HEK293 (cell line): ENCODE measurements around the gene EXOSC5.

Experiments used
- CTCF ChIA-PET: fragments of 350-600 bp; formaldehyde crosslinking; extraction: SDS; loops from one replicate; lab custom pipeline; 2021; ENCODE audit warnings: antibody characterized with exemption; lab: Yijun Ruan, JAX
- POLR2A ChIA-PET: fragments of 300-600 bp; formaldehyde crosslinking; extraction: SDS; loops from one replicate; lab custom pipeline; 2020; ENCODE audit warnings: antibody characterized with exemption, inconsistent platforms; lab: Yijun Ruan, JAX
- H3K27ac ChIP-seq: fragments of 200-500 bp; sonication (Bioruptor generic); 2 replicates; pipeline ENCODE4 v1.5.1; 2014; ENCODE audit warnings: low read depth, low read length, control low read depth, inconsistent platforms; ENCODE audit errors: extremely low read depth
- H3K36me3 ChIP-seq, 2 experiments: fragments of 200-500 bp in 1 of 2; sonication (Bioruptor generic) in 1 of 2; 1 replicate in 1 of 2; 2 replicates in 1 of 2; pipeline ENCODE4 v1.5.1; 2014 to 2017; ENCODE audit warnings: inconsistent platforms in 2 of 2, low read length in 2 of 2; ENCODE audit not compliant: control insufficient read depth in 2 of 2, insufficient read depth in 1 of 2
- H3K4me1 ChIP-seq: fragments of 200-500 bp; sonication (Bioruptor generic); 2 replicates; pipeline ENCODE4 v1.5.1; 2014; ENCODE audit warnings: mild to moderate bottlenecking, low read length, inconsistent platforms; ENCODE audit not compliant: control insufficient read depth, insufficient read depth
- H3K4me3 ChIP-seq: 2 replicates; pipeline ENCODE4 v1.5.1; 2011; ENCODE audit warnings: low read depth, mild to moderate bottlenecking, control low read depth, low read length, moderate library complexity
- H3K9me3 ChIP-seq: fragments of 200-500 bp; sonication (Bioruptor generic); 2 replicates; pipeline ENCODE4 v1.5.1; 2014; ENCODE audit warnings: low read depth, low read length, inconsistent platforms; ENCODE audit not compliant: control insufficient read depth, insufficient read depth
- HIC1 ChIP-seq: fragments of 450-650 bp; formaldehyde crosslinking; IDR thresholded peaks from 2 replicates; pipeline ENCODE4 v1.5.1; 2016; ENCODE audit warnings: missing biosample characterization, missing genetic modification characterization
- KLF17 ChIP-seq: fragments of 450-650 bp; formaldehyde crosslinking; IDR thresholded peaks from 2 replicates; pipeline ENCODE4 v1.5.1; 2016; ENCODE audit warnings: missing biosample characterization, missing genetic modification characterization
- OVOL3 ChIP-seq: fragments of 450-650 bp; formaldehyde crosslinking; IDR thresholded peaks from 2 replicates; pipeline ENCODE4 v1.5.1; 2016; ENCODE audit warnings: missing biosample characterization, missing genetic modification characterization
- SP2 ChIP-seq: fragments of 450-650 bp; formaldehyde crosslinking; IDR thresholded peaks from 2 replicates; pipeline ENCODE4 v1.5.1; 2016; ENCODE audit warnings: missing biosample characterization, missing genetic modification characterization
- YY2 ChIP-seq: fragments of 450-650 bp; formaldehyde crosslinking; IDR thresholded peaks from 2 replicates; pipeline ENCODE4 v1.5.1; 2016; ENCODE audit warnings: missing biosample characterization, missing genetic modification characterization
- ZBTB48 ChIP-seq: fragments of 450-650 bp; formaldehyde crosslinking; IDR thresholded peaks from 2 replicates; pipeline ENCODE4 v1.5.1; 2016; ENCODE audit warnings: missing biosample characterization, missing genetic modification characterization
- ZFHX2 ChIP-seq: fragments of 450-650 bp; formaldehyde crosslinking; conservative IDR thresholded peaks from 2 replicates; pipeline ENCODE4 v1.5.1; 2016; ENCODE audit warnings: missing biosample characterization, missing genetic modification characterization
- ZNF132 ChIP-seq: fragments of 450-650 bp; formaldehyde crosslinking; IDR thresholded peaks from 2 replicates; pipeline ENCODE4 v1.5.1; 2017; ENCODE audit warnings: missing biosample characterization, missing genetic modification characterization, borderline replicate concordance
- ZNF155 ChIP-seq: fragments of 450-650 bp; formaldehyde crosslinking; IDR thresholded peaks from 2 replicates; pipeline ENCODE4 v1.5.1; 2016; ENCODE audit warnings: missing biosample characterization, missing genetic modification characterization
- ZNF350 ChIP-seq: fragments of 450-650 bp; formaldehyde crosslinking; IDR thresholded peaks from 2 replicates; pipeline ENCODE4 v1.5.0; 2017; ENCODE audit warnings: missing biosample characterization, mild to moderate bottlenecking, missing genetic modification characterization
- ZNF501 ChIP-seq: fragments of 450-650 bp; formaldehyde crosslinking; IDR thresholded peaks from 2 replicates; pipeline ENCODE4 v1.5.1; 2016; ENCODE audit warnings: missing biosample characterization, missing genetic modification characterization
- ZNF548 ChIP-seq: fragments of 450-650 bp; formaldehyde crosslinking; IDR thresholded peaks from 2 replicates; pipeline ENCODE4 v1.5.1; 2016; ENCODE audit warnings: missing biosample characterization, missing genetic modification characterization
- ZNF571 ChIP-seq: fragments of 450-650 bp; formaldehyde crosslinking; IDR thresholded peaks from 2 replicates; pipeline ENCODE4 v1.5.0; 2017; ENCODE audit warnings: missing biosample characterization, missing genetic modification characterization
- ZNF610 ChIP-seq: fragments of 450-650 bp; formaldehyde crosslinking; IDR thresholded peaks from 2 replicates; pipeline ENCODE4 v1.5.1; 2016; ENCODE audit warnings: missing biosample characterization, missing genetic modification characterization, borderline replicate concordance
- ZNF664 ChIP-seq: fragments of 450-650 bp; formaldehyde crosslinking; IDR thresholded peaks from 2 replicates; pipeline ENCODE4 v1.5.1; 2016; ENCODE audit warnings: missing biosample characterization, missing genetic modification characterization
- ZNF677 ChIP-seq: fragments of 450-650 bp; IDR thresholded peaks from 2 replicates; pipeline ENCODE4 v1.5.0; 2018; ENCODE audit warnings: missing biosample characterization, mild to moderate bottlenecking, missing genetic modification characterization, moderate library complexity
- TF ChIP-seq, protein P1 (sequence below): fragments of 450-650 bp; formaldehyde crosslinking; IDR thresholded peaks from 2 replicates; pipeline ENCODE4 v1.5.1; 2016; ENCODE audit warnings: missing biosample characterization, missing genetic modification characterization
- TF ChIP-seq, protein P2 (sequence below): fragments of 450-650 bp; formaldehyde crosslinking; IDR thresholded peaks from 2 replicates; pipeline ENCODE4 v1.5.1; 2016; ENCODE audit warnings: missing biosample characterization, missing genetic modification characterization, low read depth
- TF ChIP-seq, protein P3 (sequence below): fragments of 450-650 bp; formaldehyde crosslinking; IDR thresholded peaks from 2 replicates; pipeline ENCODE4 v1.5.1; 2017; ENCODE audit warnings: missing biosample characterization, missing genetic modification characterization

Gene EXOSC5

DNA sequence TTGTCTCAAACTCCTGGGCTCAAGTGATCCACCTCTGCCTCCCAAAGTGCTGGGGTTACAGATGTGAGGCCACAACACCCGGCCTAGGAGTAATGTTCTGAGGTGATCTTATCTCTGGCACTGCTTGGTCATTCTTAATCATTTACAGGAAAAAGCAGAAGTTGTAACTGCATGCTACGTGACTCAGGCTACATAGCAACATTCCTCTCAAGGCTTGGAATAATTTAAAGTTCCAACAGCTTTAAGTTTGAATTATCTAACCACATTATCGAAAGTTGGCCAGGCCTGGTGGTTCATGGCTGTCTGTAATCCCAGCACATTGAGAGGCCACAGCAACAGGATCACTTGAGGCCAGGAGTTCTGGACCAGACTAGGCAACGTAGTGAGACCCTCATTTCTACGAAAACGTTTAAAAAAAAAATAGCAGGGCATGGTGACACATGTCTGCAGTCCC is 29.3 kb downstream of the EXOSC5 start:
- Histone ChIP-seq H3K4me1 (0 out of 2 replicates have a peak, but pooled peaks cover 5% of the 10 kb centered on the region), H3K9me3 (no peaks in the 10 kb centered on the region), H3K36me3 (no peaks in the 10 kb centered on the region; a peak in 1 of 3 replicates), H3K27ac (no peak overlapping the region), H3K4me3 (no peak overlapping the region)
- TF ChIP-seq ZNF132 (tag by site-specific recombination) (no peak), ZFHX2 (tag by site-specific recombination) (no peak), ZNF610 (tag by site-specific recombination) (no peak), SP2 (tag by site-specific recombination) (no peak), ZNF350 (tag by site-specific recombination) (no peak), ZNF548 (tag by site-specific recombination) (no peak), ZNF664 (tag by site-specific recombination) (no peak), KLF17 (tag by site-specific recombination) (no peak), ZNF677 (tag by site-specific recombination) (no peak), OVOL3 (tag by site-specific recombination) (no peak), ZNF501 (no peak), ZNF571 (tag by site-specific recombination) (no peak), ZNF155 (tag by site-specific recombination) (no peak), ZBTB48 (tag by site-specific recombination) (no peak), HIC1 (tag by site-specific recombination) (no peak), YY2 (tag by site-specific recombination) (no peak)
- TF ChIP-seq, protein P1, sequence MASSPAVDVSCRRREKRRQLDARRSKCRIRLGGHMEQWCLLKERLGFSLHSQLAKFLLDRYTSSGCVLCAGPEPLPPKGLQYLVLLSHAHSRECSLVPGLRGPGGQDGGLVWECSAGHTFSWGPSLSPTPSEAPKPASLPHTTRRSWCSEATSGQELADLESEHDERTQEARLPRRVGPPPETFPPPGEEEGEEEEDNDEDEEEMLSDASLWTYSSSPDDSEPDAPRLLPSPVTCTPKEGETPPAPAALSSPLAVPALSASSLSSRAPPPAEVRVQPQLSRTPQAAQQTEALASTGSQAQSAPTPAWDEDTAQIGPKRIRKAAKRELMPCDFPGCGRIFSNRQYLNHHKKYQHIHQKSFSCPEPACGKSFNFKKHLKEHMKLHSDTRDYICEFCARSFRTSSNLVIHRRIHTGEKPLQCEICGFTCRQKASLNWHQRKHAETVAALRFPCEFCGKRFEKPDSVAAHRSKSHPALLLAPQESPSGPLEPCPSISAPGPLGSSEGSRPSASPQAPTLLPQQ (tag by site-specific recombination): no peak
- TF ChIP-seq, protein P2, sequence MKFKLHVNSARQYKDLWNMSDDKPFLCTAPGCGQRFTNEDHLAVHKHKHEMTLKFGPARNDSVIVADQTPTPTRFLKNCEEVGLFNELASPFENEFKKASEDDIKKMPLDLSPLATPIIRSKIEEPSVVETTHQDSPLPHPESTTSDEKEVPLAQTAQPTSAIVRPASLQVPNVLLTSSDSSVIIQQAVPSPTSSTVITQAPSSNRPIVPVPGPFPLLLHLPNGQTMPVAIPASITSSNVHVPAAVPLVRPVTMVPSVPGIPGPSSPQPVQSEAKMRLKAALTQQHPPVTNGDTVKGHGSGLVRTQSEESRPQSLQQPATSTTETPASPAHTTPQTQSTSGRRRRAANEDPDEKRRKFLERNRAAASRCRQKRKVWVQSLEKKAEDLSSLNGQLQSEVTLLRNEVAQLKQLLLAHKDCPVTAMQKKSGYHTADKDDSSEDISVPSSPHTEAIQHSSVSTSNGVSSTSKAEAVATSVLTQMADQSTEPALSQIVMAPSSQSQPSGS: no peak
- TF ChIP-seq, protein P3, sequence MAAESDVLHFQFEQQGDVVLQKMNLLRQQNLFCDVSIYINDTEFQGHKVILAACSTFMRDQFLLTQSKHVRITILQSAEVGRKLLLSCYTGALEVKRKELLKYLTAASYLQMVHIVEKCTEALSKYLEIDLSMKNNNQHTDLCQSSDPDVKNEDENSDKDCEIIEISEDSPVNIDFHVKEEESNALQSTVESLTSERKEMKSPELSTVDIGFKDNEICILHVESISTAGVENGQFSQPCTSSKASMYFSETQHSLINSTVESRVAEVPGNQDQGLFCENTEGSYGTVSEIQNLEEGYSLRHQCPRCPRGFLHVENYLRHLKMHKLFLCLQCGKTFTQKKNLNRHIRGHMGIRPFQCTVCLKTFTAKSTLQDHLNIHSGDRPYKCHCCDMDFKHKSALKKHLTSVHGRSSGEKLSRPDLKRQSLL: no peak
- ChIA-PET POLR2A (no interaction called here), CTCF (interaction anchor here (0.6 to 1.4 kb wide), 4 partner anchors 11 to 203 kb away, joined by 3 to 4 read pairs (median 4); no protein-coding TSS in a partner anchor)
